ACC112 (cell line): Measurements from ENCODE around the gene LILRB2.
"Not testable (repeated sequence)": the region's sequence is repeated elsewhere in the genome, so short reads cannot be mapped to it uniquely, and the experiment has no call there.

ENCODE experiments used
- H2AFZ ChIP-seq: fragments of 200-600 bp; sonication (generic); one replicate; pipeline ENCODE4 v1.6.0; 2017; ENCODE audit warnings: antibody characterized with exemption, low read length; ENCODE audit not compliant: unreplicated experiment
- H3K27ac ChIP-seq: fragments of 200-600 bp; sonication (generic); 2 replicates; pipeline ENCODE4 v1.5.1; 2014; ENCODE audit warnings: low read depth, mild to moderate bottlenecking, antibody characterized with exemption, low read length, moderate library complexity
- H3K27me3 ChIP-seq: fragments of 200-600 bp; sonication (generic); 2 replicates; pipeline ENCODE4 v1.6.1; 2014; ENCODE audit warnings: mild to moderate bottlenecking, antibody characterized with exemption, low read length, moderate library complexity, mixed read lengths; ENCODE audit not compliant: insufficient read depth
- H3K36me3 ChIP-seq: fragments of 200-600 bp; sonication (generic); 2 replicates; pipeline ENCODE4 v1.6.1; 2016; ENCODE audit warnings: mild to moderate bottlenecking, antibody characterized with exemption, low read length, moderate library complexity, mixed read lengths; ENCODE audit not compliant: insufficient read depth
- H3K4me1 ChIP-seq: fragments of 200-600 bp; sonication (generic); one replicate; pipeline ENCODE4 v1.6.1; 2016; ENCODE audit warnings: low read length, mixed read lengths; ENCODE audit not compliant: insufficient read depth, unreplicated experiment, control insufficient read depth
- H3K4me3 ChIP-seq: fragments of 200-600 bp; sonication (generic); 2 replicates; pipeline ENCODE4 v1.5.1; 2014; ENCODE audit warnings: mild to moderate bottlenecking, low read depth, low read length
- H3K79me2 ChIP-seq: fragments of 200-600 bp; sonication (generic); one replicate; pipeline ENCODE4 v1.6.0; 2016; ENCODE audit warnings: low read length; ENCODE audit not compliant: control insufficient read depth, unreplicated experiment, insufficient read depth

The LILRB2 gene

DNA sequence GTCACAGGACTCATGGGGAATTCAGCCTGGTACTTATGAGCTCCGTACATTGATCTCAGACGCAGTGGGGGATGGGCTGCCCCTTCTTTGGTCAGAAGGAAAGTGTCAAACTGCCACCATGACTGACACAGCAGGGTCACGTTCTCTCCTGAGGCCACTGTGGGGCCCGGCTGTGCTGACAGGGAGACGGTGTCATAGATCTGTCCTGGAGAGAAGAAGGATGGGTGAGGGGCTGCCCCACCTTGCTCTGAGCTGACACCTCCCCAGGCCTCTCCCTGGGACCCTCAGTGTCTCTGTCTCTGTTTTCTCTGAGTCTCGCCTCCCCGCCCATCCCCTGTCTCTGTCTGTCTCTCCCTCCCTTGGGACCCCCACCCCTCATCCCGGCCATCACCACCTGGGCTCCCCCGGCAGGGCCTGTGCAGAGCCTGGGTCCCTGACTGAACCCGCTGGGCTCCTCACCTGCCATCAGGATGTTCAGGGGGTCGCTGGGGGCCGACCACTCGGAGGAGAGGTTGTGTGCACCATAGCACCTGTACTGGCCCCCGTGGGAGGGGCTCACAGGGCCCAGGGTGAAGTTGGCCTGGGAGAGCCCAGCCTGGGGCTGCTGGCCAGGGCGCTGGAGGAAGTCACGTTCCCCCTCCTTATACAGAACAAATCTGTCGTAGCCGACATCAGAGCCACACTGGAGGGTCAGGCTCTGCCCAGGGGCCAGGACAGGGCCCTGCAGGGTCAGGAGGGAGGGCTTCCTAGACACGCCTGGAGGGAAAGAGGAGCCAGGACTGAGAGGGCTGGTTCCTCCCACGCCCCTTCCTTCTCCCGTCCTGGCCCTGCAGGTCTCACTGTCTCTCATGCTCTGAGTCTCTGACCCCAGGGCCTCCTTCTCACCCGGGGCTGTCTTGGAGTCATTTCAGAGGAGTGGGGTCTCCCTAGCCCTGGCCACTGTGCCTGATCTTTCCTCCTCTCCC is 40.3 kb downstream of the LILRB2 start:
- H3K79me2 ChIP-seq, H2AFZ ChIP-seq, H3K4me3 ChIP-seq, H3K4me1 ChIP-seq, H3K27ac ChIP-seq, H3K36me3 ChIP-seq, H3K27me3 ChIP-seq: not testable (repeated sequence)

DNA sequence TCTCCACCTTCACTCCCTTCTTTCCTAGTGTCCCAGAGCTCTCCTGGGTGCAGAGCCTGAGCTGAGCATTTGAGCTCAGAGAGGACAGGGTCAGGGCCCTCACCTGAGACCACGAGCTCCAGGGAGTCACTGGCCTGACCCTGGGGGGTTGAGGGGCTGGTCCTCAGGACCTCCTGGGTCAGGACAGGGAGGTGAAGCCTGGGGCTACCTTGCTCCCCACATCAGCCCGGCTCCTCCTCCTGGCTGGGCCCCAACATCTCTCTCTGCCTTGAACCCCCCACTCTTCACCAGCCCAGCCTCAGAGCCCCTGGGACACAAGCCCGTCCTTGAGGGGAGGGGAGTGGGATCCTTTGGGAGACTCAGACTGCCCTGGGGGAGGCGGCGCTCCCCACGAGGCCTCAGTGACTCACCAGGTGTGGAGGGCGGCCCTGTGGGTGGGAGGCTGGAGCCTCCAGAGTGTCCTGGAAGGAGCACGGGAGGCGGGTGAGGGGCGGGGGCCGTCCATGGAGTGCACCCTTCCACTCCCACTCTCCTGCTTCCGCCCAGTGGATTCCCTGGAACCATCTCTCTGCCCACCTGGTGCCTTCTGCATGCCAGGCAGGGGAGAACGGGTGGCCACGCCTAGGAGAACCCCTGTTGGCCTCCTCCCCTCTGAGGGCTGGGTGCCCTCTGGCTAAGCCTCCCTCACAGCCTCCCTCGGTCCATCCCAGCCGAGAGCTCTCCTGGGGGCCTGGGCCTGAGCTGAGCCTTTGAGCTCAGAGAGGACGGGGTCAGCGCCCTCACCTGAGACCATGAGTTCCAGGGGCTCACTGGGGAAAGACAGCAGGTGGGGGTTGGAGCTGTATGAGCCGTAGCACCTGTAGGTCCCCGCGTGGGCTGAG is 41.2 kb downstream of the LILRB2 start:
- not testable (repeated sequence) for H3K27ac ChIP-seq, H3K4me3 ChIP-seq, H3K36me3 ChIP-seq, H3K4me1 ChIP-seq, H2AFZ ChIP-seq, H3K79me2 ChIP-seq
- peaks cover 10% of the 10 kb centered on the region; the same call in 1 of the 2 replicates for H3K27me3 ChIP-seq

GRCh38 chr19:54233941-54234340 is 47.0 kb downstream of the LILRB2 start:
- Histone ChIP-seq H2AFZ (no peak overlapping the region), H3K27ac (no peak overlapping the region), H3K27me3 (peaks cover 17% of the 10 kb centered on the region; the same call in 1 of the 2 replicates), H3K4me3 (no peak overlapping the region), H3K4me1 (no peaks in the 10 kb centered on the region), H3K79me2 (no peaks in the 10 kb centered on the region), H3K36me3 (no peaks in the 10 kb centered on the region)

- H3K27me3 ChIP-seq, result peaks cover 17% of the 10 kb centered on the region; the same call in 1 of the 2 replicates
Measured at GRCh38 chr19:54231077-54231931, 49.6 kb downstream of the LILRB2 start.

DNA sequence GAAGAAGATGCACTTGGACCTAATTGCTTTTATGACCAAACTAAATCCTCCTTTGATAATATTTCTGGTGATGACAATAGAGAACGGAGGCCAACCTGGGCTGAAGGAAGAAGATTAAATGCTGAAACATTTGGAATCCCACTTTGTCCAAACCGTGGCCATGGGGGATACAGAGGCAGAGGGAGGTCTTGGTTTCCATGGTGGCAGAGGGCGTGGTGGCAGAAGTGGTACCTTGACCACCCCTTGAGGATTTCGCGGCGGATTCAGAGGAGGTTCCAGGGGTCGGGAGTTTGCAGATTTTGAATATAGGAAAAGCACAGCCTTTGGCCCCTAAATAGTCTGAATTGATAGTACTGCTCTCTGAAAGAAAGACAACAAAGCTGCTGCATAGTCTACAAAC is 50.9 kb downstream of the LILRB2 start:
- no peak overlapping the region for H3K4me3 ChIP-seq
- no peaks in the 10 kb centered on the region for H3K79me2 ChIP-seq
- no peak overlapping the region for H3K27ac ChIP-seq
- peaks cover 9% of the 10 kb centered on the region; the same call in 1 of the 2 replicates for H3K27me3 ChIP-seq
- no peaks in the 10 kb centered on the region for H3K4me1 ChIP-seq
- no peak overlapping the region for H2AFZ ChIP-seq
- H3K36me3 ChIP-seq, result no peaks in the 10 kb centered on the region

More at GRCh38 chr19:54231077-54231931, 49.6 kb downstream of the LILRB2 start:
- Histone ChIP-seq H3K79me2 (no peaks in the 10 kb centered on the region), H3K4me1 (no peaks in the 10 kb centered on the region), H3K4me3 (no peak overlapping the region), H3K36me3 (no peaks in the 10 kb centered on the region), H2AFZ (no peak overlapping the region), H3K27ac (no peak overlapping the region)

- no peaks in the 10 kb centered on the region for H3K79me2 ChIP-seq
- H3K27me3 ChIP-seq, result peaks cover under 1% of the 10 kb centered on the region; the same call in 1 of the 2 replicates
- no peak overlapping the region for H3K27ac ChIP-seq
- no peaks in the 10 kb centered on the region for H3K4me1 ChIP-seq
- H3K4me3 ChIP-seq, result no peak overlapping the region
- H3K36me3 ChIP-seq, result no peaks in the 10 kb centered on the region
- no peak overlapping the region for H2AFZ ChIP-seq
Measured at GRCh38 chr19:54229146-54229545, 51.8 kb downstream of the LILRB2 start.

DNA sequence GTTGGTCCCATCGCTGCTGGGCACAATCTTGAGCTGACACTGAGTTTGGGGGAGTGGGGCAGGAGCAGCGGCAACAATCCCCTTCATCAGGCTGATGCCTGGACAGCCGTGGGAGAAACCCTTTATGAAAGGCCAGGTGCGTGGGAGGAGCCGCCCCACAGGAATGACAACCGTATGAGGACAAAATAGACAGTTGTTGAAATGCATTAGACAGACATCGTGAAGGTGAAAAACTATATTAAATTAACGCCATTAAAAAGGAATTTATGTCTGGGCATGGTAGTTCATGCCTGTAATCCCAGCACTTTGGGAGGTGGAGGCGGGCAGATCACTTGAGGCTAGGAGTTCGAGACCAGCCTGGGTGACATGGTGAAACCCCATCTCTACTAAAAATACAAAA is 56.3 kb downstream of the LILRB2 start:
- not testable (repeated sequence) for H3K4me3 ChIP-seq, H3K27ac ChIP-seq, H3K4me1 ChIP-seq, H3K36me3 ChIP-seq, H3K79me2 ChIP-seq, H3K27me3 ChIP-seq, H2AFZ ChIP-seq

GRCh38 chr19:54223937-54224281 is 57.0 kb downstream of the LILRB2 start:
- H3K79me2 ChIP-seq, result not testable (repeated sequence)

More at GRCh38 chr19:54223937-54224281, 57.0 kb downstream of the LILRB2 start:
- H3K4me1 ChIP-seq, H2AFZ ChIP-seq, H3K36me3 ChIP-seq, H3K27ac ChIP-seq, H3K4me3 ChIP-seq, H3K27me3 ChIP-seq: not testable (repeated sequence)
